Uterus (tissue), 2 donors: ENCODE results near the gene PYGL.
"Not testable (repeated sequence)": the region's sequence is repeated elsewhere in the genome, so short reads cannot be mapped to it uniquely, and the experiment has no call there.

Source experiments
- CTCF ChIP-seq, 4 experiments: fragments of 200-600 bp in 2 of 4; fragments of 450-650 bp in 2 of 4; sonication (generic) in 2 of 4; IDR thresholded peaks; one replicate each; pipeline ENCODE4 v1.5.1; 2016 to 2019; ENCODE audit warnings: antibody characterized with exemption in 4 of 4, mild to moderate bottlenecking in 2 of 4, moderate library complexity in 1 of 4
- POLR2A ChIP-seq, 2 donors: fragments of 450-650 bp; IDR thresholded peaks; one replicate each; pipeline ENCODE4 v1.6.1; 2016; ENCODE audit warnings: antibody characterized with exemption in 2 of 2, mild to moderate bottlenecking in 1 of 2, moderate library complexity in 1 of 2

GRCh38 chr14:50896421-50896820, 47.9 kb downstream of the PYGL start:
- TF ChIP-seq CTCF, POLR2A (IDR thresholded peaks at IDR 0.05): not testable (repeated sequence)
